ENCODE measurements around the gene LETM1.

Gene LETM1

GRCh38 chr4:1792832-1793495, 63.0 kb downstream of the LETM1 start, which contains the start of gene FGFR3:
TSS of gene FGFR3 (plus strand) at chr4:1793293. CDS start at chr4:1793935, 642 bp downstream.
- DNase-seq: peak; percentile 67

DNA sequence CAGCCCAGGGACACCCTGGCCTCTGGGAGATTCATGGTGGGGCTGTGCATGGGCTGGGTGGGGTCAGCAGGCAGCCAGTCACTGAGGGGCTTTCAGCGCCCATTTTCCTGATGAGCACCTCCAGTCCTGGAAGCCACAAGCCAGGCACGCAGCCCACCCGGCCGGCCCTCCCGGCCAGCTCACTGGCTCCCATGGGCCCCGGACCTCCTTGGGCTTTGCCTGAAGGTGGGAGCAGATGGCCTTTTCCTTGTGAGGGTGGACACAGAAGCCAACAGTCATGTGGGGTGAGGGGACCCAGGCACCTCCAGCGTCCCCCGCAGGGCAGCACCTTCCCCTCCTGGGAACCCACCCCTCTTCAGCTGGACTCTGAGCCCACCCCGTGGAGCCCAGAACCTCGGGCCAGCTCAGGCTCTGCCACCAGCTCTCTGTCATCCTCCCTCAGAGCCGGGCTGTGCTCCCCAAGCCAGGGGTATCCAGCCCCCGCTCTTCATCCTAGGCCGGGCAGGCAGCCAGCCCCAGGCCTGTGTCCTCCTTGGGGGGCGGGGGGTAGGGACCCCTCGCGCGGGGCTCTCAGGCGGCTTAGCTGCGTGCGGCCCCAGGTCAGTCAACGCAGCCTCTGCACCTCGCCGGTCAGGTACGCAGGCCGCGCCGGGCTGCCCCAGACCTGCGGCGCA, 63.7 kb downstream of the LETM1 start:
- no peak for DNase-seq

DNA sequence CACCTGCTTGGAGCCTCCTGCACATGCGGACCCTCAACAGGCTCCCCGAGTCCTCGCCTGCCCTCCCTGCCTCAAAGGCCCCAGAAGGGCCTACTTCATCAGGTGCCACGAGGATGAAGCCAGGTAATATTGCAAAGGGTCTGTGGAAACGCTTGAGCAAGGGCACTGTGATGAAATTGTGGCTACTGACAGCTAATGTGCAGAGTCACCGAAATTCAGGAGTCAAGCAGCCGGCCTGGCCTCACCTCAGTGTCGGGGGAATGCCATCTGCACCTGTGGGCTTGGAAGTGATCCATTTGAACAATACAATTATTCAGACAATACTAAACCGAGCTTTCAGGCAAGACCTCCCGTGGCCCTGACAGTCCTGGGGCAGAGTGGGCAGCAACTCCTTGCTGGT, 66.0 kb downstream of the LETM1 start:
- DNase-seq: no peak

DNA sequence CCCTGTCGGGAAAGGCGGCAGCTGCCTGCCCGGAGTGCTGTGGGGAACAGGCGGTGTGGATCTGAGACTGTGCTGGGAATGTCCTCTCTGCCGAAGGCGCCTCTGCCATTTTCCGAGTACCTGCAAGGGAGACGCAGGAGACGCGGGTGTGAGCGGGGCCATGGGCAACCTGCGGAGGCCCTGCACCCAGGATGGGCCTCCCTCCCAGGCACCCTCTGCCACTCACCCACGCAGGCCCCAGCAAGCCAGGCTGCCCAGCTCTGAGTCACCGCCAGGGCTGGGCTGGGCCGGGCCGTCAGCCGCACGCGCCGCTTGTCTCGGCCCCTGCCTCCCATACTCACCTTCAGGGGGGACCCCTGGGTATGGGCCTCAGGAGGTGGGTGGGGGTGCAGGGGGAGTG, 66.4 kb downstream of the LETM1 start:
- no peak for DNase-seq

GRCh38 chr4:1788254-1788973, 67.5 kb downstream of the LETM1 start:
- DNase-seq: no peak

DNA sequence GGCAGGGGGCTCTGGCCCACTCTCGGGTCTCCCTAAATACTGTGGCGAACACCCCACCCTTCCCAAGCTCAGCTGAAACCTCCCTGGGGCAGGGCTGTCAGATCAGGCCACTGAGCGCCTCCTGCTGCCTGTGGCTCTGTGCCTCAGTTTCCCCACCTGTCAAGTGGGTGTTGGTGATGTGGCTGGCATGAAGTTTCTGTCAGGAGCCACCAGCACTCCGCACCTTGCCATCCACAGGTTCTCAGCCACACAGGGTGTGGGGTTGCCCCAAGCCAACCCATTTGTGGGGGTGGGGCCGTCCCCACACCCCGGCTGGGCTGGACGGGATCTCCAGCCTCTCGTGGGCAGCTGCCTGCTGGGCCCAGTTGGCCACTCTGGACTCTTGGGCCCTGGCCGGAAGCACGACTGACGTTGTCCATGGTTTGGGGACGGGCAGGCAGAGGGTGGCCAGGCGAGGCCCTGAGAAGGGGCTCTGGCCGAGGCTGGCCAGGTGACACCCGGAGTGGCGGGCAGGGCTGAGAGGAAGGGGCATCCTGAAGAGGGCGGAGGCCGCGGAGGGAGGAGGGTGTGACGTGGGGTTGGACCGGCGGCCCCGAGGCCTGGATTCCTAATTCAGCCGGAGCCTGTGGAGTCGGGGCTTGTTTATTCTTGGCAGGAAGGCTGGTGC, 68.4 kb downstream of the LETM1 start:
- no peak for DNase-seq

- peak; percentile 16 for DNase-seq
These were observed 69.2 kb downstream of the LETM1 start for GRCh38 chr4:1786544-1787362.

- DNase-seq: no peak
These were observed 70.4 kb downstream of the LETM1 start for GRCh38 chr4:1785592-1785991.

DNA sequence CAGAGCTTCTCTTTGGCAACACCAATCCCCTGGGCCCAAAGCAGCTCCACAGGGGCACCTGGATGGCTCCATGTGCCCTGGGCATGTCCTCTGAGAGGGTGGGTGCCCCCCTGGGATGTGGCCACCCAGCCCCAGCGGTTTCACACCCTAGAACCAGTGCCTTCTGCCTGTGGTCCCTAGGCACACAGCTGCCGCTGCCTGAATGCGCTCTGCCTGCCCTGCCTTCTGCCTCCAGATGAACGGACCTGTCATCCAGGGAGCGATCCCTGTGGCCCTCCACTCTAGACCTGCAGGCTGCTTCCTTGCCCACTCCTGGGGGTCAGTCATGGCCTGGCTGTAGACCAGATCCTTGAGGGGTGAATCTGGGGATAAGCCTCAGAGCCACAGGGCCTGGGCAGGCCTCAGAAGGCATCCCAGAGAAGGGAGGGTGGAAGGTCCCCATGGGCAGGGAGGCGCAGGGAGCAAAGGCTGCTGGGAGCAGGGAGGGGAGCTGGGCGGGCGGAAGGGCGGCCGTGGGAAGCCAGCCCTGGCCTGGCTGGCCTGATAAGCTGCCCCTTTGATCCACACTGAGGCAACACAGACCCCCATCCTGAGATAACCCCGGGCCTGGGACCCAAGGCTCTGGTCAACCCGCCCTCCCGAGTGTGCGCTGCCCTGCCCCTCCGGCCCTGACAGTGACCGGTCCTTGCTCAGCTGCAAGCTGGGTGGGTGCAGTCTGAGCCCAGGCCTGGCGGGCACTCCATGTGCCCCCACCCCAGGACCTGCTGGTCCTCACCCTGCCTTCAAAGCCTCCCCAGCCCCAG, 71.0 kb downstream of the LETM1 start:
- DNase-seq: no peak

DNA sequence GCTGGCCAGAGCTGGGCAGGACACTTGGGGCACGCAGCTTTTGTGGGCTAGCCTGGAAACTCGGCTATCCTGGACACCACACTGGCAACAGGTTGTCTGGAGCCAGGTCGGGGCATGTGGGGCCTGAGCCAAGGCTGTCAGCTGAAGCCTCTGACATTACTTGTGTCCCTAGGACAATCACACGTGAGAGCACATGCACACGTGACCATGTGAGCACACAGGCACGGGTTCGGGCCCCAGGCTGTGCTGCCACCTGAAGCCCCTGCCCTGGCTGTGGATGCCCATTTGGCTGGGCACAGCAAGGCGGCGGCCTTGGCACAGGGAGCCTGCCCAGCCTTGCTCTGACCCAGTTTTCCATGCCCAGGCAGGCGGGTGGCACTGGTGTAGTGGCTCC, 71.6 kb downstream of the LETM1 start:
- DNase-seq: no peak

GRCh38 chr4:1783970-1784369, 72.0 kb downstream of the LETM1 start:
- DNase-seq: no peak

- DNase-seq: peak; percentile 17
These were observed 72.9 kb downstream of the LETM1 start for GRCh38 chr4:1783015-1783414.

GRCh38 chr4:1780435-1780834, 75.5 kb downstream of the LETM1 start:
- no peak for DNase-seq

DNA sequence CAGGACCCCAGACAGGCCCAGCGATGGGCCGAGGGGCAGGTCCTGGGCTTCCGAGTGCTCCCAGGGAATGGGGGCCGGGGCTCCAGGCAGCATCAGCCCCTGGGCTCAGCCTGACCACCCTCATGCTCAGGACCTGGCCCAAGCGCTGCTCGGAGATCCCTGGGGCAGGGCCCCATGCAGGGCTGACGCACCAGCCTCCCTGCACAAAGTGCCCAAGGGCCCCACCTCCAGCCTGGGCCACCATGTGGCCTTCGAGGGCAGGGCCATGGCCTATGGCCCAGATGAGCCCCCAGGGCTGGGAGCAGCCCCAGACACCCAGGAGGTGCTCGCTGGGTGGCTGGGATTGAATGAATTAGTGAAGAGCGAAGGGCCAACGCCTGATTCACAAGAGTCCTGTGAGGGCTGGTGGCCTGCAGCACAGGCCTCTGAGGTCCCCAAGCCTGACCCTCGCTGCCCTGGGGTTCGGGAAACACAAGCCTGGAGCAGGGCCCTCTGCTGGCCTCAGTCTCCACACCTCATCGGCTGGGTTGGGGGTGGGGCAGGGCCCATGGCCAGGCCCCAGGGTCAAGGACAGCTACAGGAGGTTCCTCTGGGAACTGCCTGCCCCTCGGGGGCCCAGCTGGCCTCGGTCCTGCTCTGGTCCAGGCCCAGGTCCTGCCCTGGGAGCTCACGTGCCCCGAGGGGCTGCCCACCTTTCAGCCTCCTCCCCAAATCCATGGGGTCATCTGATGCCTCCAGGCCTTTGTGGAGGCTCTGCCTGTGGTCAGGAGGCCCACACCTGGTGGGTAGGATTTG, 76.2 kb downstream of the LETM1 start:
- DNase-seq: no peak

DNA sequence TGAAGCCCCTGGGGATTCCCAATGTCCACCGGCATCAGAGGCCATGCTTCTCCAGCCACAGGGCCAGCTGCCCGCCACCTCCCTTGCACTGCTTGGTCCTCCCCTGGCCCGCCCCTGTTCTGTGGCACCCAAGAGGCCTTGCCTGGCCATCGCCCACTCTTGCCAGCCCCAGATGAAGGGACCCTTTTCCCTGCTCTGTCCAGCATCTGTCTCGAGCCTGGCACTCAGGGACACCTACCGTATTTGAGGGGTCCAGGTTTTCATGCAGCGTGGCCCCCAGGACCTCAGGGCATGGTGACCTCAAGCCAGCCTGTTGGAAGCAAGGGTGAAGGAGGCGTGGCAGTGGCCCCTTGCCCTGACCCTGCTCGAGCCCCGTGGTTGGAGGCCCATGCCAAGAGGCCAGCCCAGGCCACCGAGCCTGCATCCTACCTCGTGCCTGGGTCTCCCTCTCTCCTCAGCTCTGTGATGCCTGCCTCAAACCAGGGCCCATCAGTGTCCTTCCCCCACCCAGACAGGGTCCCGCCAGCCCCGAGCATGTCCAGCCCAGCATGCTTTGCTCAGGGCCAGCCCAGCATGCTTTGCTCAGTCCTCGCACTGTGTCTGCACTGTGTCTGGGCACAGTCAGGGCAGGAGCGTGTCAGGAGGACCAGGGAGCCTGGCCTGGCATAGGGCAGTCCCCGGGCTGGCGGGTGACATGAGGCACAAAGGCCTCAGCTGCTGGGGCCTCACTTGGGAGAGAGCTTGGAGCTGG, 77.1 kb downstream of the LETM1 start:
- no peak for DNase-seq

GRCh38 chr4:1777822-1778641, 77.9 kb downstream of the LETM1 start:
- peak; percentile 61 for DNase-seq

- DNase-seq: no peak
These were observed 79.3 kb downstream of the LETM1 start for GRCh38 chr4:1776521-1777161.

- DNase-seq: no peak
These were observed 80.0 kb downstream of the LETM1 start for GRCh38 chr4:1775731-1776500.
